ENCODE data around the gene MAP1LC3C.

Gene MAP1LC3C

GRCh38 chr1:241994171-241994570, 4.7 kb downstream of the MAP1LC3C start:
- in situ Hi-C loops (cut with HindIII; ENCODE audit: low sequenced_read_pairs): loop anchor here (25.0 kb wide), 1 partner anchor 107 kb away; no protein-coding TSS in a partner anchor

GRCh38 chr1:241992734-241993133, 6.2 kb downstream of the MAP1LC3C start:
- in situ Hi-C loops (cut with HindIII; ENCODE audit: low sequenced_read_pairs): loop anchor here (25.0 kb wide), 1 partner anchor 105 kb away; no protein-coding TSS in a partner anchor

DNA sequence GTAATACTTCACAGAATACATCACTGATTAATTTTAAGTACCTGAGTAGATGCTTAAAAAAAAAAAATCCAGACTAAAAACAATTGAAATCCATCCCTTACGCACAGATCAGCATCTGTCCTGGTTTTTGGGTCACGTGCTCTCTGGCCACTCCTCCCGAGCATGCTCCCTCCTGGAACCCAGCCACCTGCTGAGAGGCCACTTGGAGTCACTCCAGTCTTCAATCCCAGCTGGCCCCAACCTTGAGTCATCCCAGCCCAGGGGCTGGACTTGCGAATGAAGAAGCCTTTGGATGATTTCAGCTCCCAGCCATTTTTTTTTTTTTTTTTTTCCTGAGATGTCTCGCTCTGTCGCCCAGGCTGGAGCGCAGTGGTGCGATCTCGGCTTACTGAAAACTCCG, 8.9 kb downstream of the MAP1LC3C start:
- in situ Hi-C loops (cut with HindIII; ENCODE audit: low sequenced_read_pairs): loop anchor here (25.0 kb wide), 1 partner anchor 103 kb away; no protein-coding TSS in a partner anchor

DNA sequence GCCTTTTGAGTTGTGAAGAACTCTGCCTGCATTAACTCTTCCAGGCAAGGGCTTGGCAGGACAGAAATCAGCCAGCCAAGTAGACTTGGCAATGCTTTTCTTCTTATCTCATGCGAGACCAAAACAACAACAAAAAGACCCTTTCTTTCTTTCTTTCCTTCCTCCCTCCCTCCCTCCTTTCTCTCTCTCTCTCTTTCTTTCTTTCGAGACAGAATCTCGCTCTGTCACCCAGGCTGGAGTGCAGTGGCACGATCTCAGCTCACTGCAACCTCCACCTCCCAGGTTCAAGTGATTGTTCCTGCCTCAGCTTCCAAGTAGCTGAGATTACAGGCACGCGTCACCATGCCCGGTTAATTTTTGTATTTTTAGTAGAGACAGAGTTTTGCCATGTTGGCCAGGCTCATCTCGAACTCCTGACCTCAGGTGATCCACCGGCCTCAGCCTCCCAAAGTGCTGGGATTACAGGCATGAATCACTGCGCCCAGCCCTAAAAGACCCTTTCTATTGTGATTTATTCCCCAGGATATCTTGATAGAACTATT, 10.4 kb downstream of the MAP1LC3C start:
- in situ Hi-C loops (cut with HindIII; ENCODE audit: low sequenced_read_pairs): loop anchor here (25.0 kb wide), 1 partner anchor 101 kb away; no protein-coding TSS in a partner anchor

GRCh38 chr1:241985787-241986186, 13.1 kb downstream of the MAP1LC3C start:
- in situ Hi-C loops (cut with HindIII; ENCODE audit: low sequenced_read_pairs): loop anchor here (25.0 kb wide), 1 partner anchor 98 kb away; no protein-coding TSS in a partner anchor

- in situ Hi-C loops (cut with HindIII; ENCODE audit: low sequenced_read_pairs): loop anchor here (25.0 kb wide), 1 partner anchor 93 kb away; no protein-coding TSS in a partner anchor
Measured at GRCh38 chr1:241979926-241980325, 19.0 kb downstream of the MAP1LC3C start.

DNA sequence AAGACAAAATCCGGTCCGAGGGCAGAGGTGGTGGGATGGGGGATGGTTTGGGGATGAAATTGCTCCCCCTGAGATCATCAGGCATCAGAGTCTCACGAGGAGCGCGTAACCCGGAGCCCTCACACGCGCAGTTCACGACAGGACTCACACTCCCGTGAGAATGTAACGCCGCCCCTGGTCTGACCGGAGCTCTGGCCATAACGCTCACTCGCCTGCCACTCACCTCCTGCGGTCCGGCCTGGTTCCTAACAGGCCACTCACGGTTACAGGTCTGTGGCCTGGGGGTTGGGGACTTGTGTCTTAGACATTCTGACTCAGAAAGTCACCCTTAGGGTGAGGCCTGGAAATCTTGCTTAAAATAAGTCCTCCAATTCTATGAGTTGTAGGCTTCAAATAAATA, 19.8 kb downstream of the MAP1LC3C start:
- in situ Hi-C loops (cut with HindIII; ENCODE audit: low sequenced_read_pairs): loop anchor here (25.0 kb wide), 1 partner anchor 92 kb away; no protein-coding TSS in a partner anchor

DNA sequence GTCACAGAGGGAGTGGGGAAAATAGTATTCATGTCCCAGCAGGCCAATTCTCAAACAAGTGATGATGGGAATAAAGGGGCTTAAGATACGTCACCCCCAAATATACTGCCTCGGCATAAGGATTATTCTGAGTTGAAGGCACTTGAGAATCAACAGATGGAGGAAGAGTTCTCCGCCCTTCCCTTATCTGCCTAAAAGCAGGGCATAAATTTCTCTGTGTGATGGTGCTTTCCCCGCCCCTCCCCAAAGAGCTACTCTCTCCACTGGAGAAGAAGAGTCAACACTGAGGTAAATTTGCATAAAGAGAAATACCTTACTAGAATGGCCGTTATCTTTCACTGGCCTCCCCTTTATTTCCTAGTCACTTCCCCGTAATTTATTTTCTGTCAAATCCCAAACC, 22.7 kb downstream of the MAP1LC3C start:
- in situ Hi-C loops (cut with HindIII; ENCODE audit: low sequenced_read_pairs): loop anchor here (25.0 kb wide), 1 partner anchor 89 kb away; no protein-coding TSS in a partner anchor

DNA sequence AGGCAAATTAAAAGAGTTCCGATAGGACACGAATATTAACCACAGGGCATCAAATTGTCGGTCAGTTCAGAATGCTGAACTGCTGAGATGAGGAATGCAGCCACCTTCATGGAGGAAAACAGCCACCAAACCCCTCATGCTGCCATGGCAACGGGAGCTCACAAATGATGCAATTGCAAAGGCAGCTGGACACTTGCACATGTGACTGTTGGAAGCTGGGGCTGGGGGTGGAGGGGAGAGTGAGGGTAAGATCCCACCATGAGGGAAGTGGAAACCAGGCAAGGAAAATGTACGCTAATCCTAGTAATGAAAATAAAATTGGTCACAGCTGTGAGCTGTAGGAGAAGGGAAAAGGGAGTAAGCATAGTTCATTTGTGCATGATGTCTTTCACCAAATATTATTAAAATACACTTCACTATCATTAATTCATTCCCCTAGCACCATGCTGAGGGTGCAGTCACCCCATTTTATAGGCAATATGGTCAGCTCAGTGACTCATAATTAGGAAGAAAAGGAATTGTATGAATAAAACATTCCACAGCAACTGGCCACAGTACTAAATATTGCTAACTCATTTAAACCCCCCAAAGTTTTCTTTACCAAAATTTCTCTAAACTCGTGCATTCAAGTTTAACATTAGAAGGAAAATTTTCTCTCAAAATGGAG, 26.1 kb downstream of the MAP1LC3C start:
- in situ Hi-C loops (cut with HindIII; ENCODE audit: low sequenced_read_pairs): no loop called here

DNA sequence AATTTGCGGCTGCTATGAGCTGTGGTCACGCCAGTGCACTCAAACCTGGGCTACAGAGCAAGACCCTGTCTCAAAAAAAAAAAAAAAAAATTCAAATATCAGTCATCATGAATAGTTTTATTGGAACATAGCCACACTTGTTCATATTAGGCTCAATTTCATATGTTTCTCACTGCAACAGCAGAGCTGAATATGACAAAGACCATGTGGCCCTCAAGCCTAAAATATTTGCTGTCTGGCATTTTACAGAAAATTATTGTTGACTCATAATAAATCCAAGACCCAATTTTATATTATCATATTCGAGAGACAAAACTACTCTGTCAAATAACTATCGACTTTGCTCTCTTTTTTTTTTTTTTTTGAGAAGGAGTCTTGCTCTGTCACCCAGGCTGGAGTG, 30.3 kb downstream of the MAP1LC3C start:
- in situ Hi-C loops (cut with HindIII; ENCODE audit: low sequenced_read_pairs): no loop called here

DNA sequence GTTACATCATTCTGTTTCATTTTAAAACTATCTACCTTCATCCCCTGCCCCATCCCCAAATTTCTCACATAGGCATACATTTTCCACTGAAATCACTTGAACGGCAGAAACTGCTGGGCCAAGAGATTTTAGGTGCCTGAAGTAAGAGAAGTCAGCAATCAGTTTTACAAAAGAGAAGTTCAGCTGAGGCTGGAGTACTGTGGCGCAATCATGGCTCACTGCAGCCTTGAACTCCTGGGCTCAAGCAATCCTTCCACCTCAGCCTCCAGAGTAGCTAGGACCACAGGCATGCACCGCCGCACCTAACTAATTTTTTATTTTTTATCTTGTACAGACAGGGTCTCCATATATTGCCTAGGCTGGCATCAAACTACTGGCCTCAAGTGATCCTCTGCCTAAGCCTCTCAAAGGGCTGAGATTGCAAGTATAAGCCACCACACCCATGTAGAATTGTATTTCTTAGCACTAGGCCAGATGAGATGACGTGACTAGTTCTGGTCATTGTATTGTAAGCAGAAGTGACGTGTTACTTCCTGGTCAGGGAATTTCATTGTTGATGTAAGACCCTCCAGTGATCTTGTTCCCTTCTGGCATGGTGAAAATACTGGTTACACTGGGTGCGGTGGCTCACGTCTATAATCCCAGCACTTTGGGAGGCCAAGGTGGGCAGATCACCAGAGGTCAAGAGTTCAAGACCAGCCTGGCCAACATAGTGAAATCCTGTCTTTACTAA, 34.2 kb downstream of the MAP1LC3C start:
- in situ Hi-C loops (cut with HindIII; ENCODE audit: low sequenced_read_pairs): no loop called here

DNA sequence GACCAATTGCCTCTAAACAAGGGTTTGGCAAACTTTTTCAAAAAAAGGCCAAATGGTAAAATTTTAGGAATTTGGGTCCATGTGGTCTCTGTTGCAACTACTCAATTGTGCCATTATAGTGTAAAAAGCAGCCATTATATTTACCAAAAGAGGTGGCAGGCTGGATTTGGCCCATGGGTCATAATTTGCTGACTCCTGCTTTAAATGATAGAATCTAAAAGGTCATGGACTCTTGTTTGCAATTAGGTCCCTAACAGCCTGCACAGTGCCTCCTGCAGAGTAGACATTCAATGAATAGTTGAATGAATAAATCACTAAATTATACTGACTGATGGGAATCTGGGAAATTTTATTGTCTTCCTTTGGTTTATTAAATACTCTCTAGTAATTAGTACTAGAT, 35.2 kb downstream of the MAP1LC3C start:
- in situ Hi-C loops (cut with HindIII; ENCODE audit: low sequenced_read_pairs): no loop called here

- in situ Hi-C loops (cut with HindIII; ENCODE audit: low sequenced_read_pairs): no loop called here
Measured at GRCh38 chr1:241962153-241962552, 36.7 kb downstream of the MAP1LC3C start.

DNA sequence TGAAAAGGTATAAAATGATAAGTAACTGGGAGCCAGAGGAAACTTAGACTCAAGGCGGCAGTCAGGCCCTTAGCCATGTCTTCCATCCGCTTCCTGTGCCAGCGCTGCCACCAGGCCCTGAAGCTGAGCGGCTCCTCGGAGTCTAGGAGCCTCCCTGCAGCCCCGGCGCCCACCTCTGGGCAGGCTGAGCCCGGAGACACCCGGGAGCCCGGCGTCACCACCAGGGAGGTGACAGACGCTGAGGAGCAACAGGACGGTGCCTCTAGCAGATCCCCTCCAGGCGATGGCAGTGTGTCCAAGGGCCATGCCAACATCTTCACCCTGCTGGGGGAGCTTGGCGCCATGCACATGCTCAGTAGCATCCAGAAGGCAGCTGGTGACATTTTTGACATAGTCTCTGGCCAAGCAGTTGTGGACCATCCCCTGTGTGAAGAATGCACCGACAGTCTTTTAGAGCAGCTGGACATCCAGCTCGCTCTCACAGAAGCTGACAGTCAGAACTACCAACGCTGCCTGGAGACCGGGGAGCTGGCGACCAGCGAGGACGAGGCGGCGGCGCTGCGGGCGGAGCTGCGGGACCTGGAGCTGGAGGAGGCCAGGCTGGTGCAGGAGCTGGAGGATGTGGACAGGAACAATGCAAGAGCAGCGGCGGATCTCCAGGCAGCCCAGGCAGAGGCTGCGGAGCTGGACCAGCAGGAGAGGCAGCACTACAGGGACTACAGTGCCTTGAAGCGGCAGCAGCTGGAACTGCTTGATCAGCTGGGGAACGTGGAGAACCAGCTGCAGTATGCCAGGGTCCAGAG, 41.0 kb downstream of the MAP1LC3C start, which contains the start of gene BECN2:
TSS of gene BECN2 (plus strand) at position 76 of the 803 bp plus-strand sequence. CDS start at position 76, 0 bp downstream.
- in situ Hi-C loops (cut with HindIII; ENCODE audit: low sequenced_read_pairs): no loop called here

DNA sequence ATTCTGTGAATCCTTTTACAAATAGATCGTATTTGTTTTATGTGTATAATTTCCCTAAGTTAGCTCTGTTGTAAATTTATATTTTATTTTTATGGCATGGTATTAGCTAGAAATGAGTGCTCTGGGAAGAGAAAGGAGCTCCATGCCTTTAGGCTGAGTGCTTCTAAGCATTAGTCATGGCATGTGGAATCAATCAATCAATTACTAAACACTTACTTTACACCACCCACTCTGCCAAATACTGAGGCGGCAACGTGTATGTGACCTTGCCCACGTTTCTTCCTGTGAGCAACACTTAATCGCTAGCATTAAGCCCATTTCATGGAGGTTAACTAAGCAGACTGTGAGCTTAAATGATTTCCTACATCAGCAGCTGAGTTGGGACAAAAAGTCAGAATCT, 48.5 kb downstream of the MAP1LC3C start:
- in situ Hi-C loops (cut with HindIII; ENCODE audit: low sequenced_read_pairs): no loop called here

DNA sequence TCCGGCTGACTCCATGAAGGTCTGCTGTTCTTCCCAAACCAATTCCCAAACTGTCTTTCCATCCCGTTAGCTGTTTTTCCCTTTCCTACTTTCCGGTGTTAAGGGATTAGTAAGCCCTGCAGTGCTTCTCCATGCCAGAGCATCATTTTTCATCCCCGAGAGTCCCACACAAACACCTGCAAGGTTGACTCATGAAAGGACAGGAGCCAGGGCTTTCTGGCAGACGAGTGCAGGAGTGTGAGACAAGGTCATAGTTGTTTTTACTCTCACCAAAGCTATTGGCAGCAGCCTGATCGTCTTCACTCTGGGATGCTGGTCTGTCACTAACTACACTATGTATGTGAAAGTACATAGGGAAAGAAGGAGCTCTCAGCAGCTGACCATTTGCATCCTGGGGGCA, 51.5 kb downstream of the MAP1LC3C start:
- in situ Hi-C loops (cut with HindIII; ENCODE audit: low sequenced_read_pairs): no loop called here

Data from endothelial cell of hepatic sinusoid (primary cell).